HepG2 (cell line): ENCODE data around the gene CCDC57. TPM values are rescaled to one million over a fixed set of nuclear protein-coding genes. Genes with fewer than 3 reads are reported as not detected.
A peak's percentile ranks its signal among the peaks of the same experiment; 100 is the strongest.

Experiments used
- DMAP1 ChIP-seq: IDR thresholded peaks from 2 replicates; pipeline ENCODE4 v1.6.1; 2016
- KDM4B ChIP-seq: sonication (generic); formaldehyde crosslinking; IDR thresholded peaks from 2 replicates; pipeline ENCODE4 v1.4.0; 2020; ENCODE audit warnings: missing genetic modification reagents
- KLF12 ChIP-seq: sonication (generic); formaldehyde crosslinking; IDR thresholded peaks from 2 replicates; pipeline ENCODE4 v1.4.0; 2020; ENCODE audit warnings: missing genetic modification reagents, borderline replicate concordance
- KLF15 ChIP-seq: sonication (generic); formaldehyde crosslinking; IDR thresholded peaks from 2 replicates; pipeline ENCODE4 v1.8.1; 2023; ENCODE audit warnings: borderline replicate concordance, mild to moderate bottlenecking, inconsistent platforms, missing genetic modification reagents, mixed read lengths
- MYNN ChIP-seq: sonication (generic); formaldehyde crosslinking; IDR thresholded peaks from 2 replicates; pipeline ENCODE4 v1.4.0; 2020; ENCODE audit warnings: mild to moderate bottlenecking, low read depth, missing genetic modification reagents
- SNRNP70 ChIP-seq: fragments of 200-400 bp; formaldehyde crosslinking; IDR thresholded peaks from 2 replicates; pipeline ENCODE4 v1.6.1; 2017; ENCODE audit warnings: mild to moderate bottlenecking, low read depth, low read length, moderate library complexity
- STAT5B ChIP-seq: sonication (generic); formaldehyde crosslinking; IDR thresholded peaks from 2 replicates; pipeline ENCODE4 v1.4.0; 2020; ENCODE audit warnings: missing genetic modification reagents
- ZFP36 ChIP-seq: fragments of 150-350 bp; IDR thresholded peaks from 2 replicates; pipeline ENCODE4 v1.6.1; 2018; ENCODE audit warnings: borderline replicate concordance, low read length, low read depth; ENCODE audit not compliant: partially characterized antibody
- ZFYVE20 ChIP-seq: sonication (generic); formaldehyde crosslinking; IDR thresholded peaks from 2 replicates; pipeline ENCODE4 v1.8.0; 2023; ENCODE audit warnings: low read depth, mild to moderate bottlenecking, moderate library complexity, missing genetic modification reagents, borderline replicate concordance
- ZNF124 ChIP-seq: sonication (generic); formaldehyde crosslinking; IDR thresholded peaks from 2 replicates; pipeline ENCODE4 v1.4.0; 2020; ENCODE audit warnings: missing genetic modification reagents
- ZNF430 ChIP-seq: sonication (generic); formaldehyde crosslinking; IDR thresholded peaks from 2 replicates; pipeline ENCODE4 v1.9.0; 2021; ENCODE audit warnings: mild to moderate bottlenecking, missing genetic modification reagents
- ZNF557 ChIP-seq: sonication (generic); formaldehyde crosslinking; IDR thresholded peaks from 2 replicates; pipeline ENCODE4 v1.4.0; 2020; ENCODE audit warnings: missing genetic modification reagents
- ZNF749 ChIP-seq: sonication (generic); formaldehyde crosslinking; IDR thresholded peaks from 2 replicates; pipeline ENCODE4 v1.8.0; 2022; ENCODE audit warnings: mild to moderate bottlenecking, missing genetic modification reagents, moderate library complexity, borderline replicate concordance
- ZNF879 ChIP-seq: sonication (generic); formaldehyde crosslinking; IDR thresholded peaks from 2 replicates; pipeline ENCODE4 v1.8.1; 2023; ENCODE audit warnings: missing genetic modification reagents
- ZZZ3 ChIP-seq: sonication (generic); formaldehyde crosslinking; IDR thresholded peaks from 2 replicates; pipeline ENCODE4 v1.4.0; 2020; ENCODE audit warnings: missing genetic modification reagents, mild to moderate bottlenecking, borderline replicate concordance
- polyA plus RNA-seq, 8 experiments: library from polyadenylated mRNA; depleted of rRNA in 3 of 8; stranded (reverse) in 7 of 8; unstranded in 1 of 8; fragments of >200 nt; fragmentation: Illumina TruSeq in 4 of 8; extraction: Trizol in 4 of 8; gene quantifications; 2 replicates each; pipeline versions ENCODE4 v1.2.1 to v1.2.3, GENCODE V29; 2011 to 2016; ENCODE audit warnings: low read depth in 4 of 8, missing spikeins in 1 of 8, mixed read lengths in 1 of 8; ENCODE audit not compliant: insufficient read depth in 1 of 8
- total RNA-seq, 5 experiments: library from RNA; depleted of rRNA; stranded (reverse); fragments of >200 nt; fragmentation: Illumina TruSeq; extraction: Trizol; gene quantifications; 2 replicates each; pipeline ENCODE4 v1.2.3, GENCODE V29; 2016; ENCODE audit warnings: low read depth in 1 of 5
- TF ChIP-seq, protein P1 (sequence below): sonication (generic); formaldehyde crosslinking; IDR thresholded peaks from 2 replicates; pipeline ENCODE4 v1.4.0; 2020; ENCODE audit warnings: missing genetic modification reagents
- TF ChIP-seq, protein P2 (sequence below): IDR thresholded peaks from 2 replicates; pipeline ENCODE4 v1.6.1; 2018; ENCODE audit warnings: missing genetic modification reagents, mild to moderate bottlenecking, missing compliant biosample characterization
- TF ChIP-seq, protein P3 (sequence below): sonication (generic); formaldehyde crosslinking; IDR thresholded peaks from 2 replicates; pipeline ENCODE4 v1.8.1; 2023; ENCODE audit warnings: mild to moderate bottlenecking, missing genetic modification reagents
- TF ChIP-seq, protein P4 (sequence below): sonication (generic); formaldehyde crosslinking; IDR thresholded peaks from 2 replicates; pipeline ENCODE4 v1.4.0; 2020; ENCODE audit warnings: missing genetic modification reagents, low read depth, mild to moderate bottlenecking, borderline replicate concordance

The CCDC57 gene
- total and polyA plus RNA-seq, 2 of the 13 experiments (the other 11 are each of a cell fraction or from before 2014, with no cell fraction given): 59.3 to 59.9 TPM

DNA sequence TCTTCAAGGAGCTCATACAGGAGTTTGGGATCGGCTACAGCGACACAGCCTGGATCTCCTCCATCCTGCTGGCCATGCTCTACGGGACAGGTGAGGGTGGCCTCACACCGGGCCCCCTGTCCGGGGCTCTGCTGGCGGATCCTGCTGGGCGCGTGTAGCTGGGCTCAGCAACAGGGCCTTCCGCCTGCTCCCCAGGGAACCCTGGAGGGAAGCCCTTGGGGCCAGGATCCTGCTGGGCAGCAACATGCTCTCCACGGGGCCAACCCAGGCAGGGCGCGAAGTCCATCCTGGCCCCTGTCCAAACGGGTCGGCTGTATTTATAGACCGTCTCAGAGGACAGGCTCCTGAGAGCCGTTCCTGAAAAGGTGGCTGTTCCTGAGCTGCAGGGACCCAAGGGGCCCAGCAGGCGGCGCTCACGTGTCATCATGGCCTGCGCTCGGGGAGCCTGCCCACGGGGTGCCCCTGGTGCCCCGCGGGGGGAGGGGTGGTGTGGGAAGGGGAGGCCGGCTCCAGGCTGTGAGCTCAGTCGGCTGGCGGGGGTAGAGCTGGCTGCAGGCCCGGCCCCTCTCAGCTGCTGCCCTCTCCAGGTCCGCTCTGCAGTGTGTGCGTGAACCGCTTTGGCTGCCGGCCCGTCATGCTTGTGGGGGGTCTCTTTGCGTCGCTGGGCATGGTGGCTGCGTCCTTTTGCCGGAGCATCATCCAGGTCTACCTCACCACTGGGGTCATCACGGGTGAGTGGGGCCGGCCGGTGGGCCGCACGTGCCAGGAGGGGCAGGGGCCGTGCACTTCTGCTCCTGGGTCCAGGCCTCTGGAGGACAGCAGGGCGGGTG lies 23.7 kb upstream of the CCDC57 start (continued):
- TF ChIP-seq, protein P1, sequence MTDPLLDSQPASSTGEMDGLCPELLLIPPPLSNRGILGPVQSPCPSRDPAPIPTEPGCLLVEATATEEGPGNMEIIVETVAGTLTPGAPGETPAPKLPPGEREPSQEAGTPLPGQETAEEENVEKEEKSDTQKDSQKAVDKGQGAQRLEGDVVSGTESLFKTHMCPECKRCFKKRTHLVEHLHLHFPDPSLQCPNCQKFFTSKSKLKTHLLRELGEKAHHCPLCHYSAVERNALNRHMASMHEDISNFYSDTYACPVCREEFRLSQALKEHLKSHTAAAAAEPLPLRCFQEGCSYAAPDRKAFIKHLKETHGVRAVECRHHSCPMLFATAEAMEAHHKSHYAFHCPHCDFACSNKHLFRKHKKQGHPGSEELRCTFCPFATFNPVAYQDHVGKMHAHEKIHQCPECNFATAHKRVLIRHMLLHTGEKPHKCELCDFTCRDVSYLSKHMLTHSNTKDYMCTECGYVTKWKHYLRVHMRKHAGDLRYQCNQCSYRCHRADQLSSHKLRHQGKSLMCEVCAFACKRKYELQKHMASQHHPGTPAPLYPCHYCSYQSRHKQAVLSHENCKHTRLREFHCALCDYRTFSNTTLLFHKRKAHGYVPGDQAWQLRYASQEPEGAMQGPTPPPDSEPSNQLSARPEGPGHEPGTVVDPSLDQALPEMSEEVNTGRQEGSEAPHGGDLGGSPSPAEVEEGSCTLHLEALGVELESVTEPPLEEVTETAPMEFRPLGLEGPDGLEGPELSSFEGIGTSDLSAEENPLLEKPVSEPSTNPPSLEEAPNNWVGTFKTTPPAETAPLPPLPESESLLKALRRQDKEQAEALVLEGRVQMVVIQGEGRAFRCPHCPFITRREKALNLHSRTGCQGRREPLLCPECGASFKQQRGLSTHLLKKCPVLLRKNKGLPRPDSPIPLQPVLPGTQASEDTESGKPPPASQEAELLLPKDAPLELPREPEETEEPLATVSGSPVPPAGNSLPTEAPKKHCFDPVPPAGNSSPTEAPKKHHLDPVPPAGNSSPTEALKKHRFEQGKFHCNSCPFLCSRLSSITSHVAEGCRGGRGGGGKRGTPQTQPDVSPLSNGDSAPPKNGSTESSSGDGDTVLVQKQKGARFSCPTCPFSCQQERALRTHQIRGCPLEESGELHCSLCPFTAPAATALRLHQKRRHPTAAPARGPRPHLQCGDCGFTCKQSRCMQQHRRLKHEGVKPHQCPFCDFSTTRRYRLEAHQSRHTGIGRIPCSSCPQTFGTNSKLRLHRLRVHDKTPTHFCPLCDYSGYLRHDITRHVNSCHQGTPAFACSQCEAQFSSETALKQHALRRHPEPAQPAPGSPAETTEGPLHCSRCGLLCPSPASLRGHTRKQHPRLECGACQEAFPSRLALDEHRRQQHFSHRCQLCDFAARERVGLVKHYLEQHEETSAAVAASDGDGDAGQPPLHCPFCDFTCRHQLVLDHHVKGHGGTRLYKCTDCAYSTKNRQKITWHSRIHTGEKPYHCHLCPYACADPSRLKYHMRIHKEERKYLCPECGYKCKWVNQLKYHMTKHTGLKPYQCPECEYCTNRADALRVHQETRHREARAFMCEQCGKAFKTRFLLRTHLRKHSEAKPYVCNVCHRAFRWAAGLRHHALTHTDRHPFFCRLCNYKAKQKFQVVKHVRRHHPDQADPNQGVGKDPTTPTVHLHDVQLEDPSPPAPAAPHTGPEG (CRISPR knock-in tag): peak; percentile 96
- TF ChIP-seq, protein P2, sequence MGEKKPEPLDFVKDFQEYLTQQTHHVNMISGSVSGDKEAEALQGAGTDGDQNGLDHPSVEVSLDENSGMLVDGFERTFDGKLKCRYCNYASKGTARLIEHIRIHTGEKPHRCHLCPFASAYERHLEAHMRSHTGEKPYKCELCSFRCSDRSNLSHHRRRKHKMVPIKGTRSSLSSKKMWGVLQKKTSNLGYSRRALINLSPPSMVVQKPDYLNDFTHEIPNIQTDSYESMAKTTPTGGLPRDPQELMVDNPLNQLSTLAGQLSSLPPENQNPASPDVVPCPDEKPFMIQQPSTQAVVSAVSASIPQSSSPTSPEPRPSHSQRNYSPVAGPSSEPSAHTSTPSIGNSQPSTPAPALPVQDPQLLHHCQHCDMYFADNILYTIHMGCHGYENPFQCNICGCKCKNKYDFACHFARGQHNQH: peak; percentile 96
- TF ChIP-seq ZFP36 (no peak), ZNF557 (0 out of 2 replicates have a peak, but pooled peaks have one; percentile 72), ZZZ3 (CRISPR knock-in tag) (peak; percentile 81; the same call in 1 of the 2 replicates), ZFYVE20 (CRISPR knock-in tag) (peak; percentile 81; the same call in 1 of the 2 replicates), ZNF124 (peak; percentile 92), ZNF749 (CRISPR knock-in tag) (peak; percentile 98), ZNF879 (CRISPR knock-in tag) (peak; percentile 98), KDM4B (CRISPR knock-in tag) (peak; percentile 95), ZNF430 (CRISPR knock-in tag) (peak; percentile 99), STAT5B (peak; percentile 90), KLF12 (peak; percentile 94), MYNN (CRISPR knock-in tag) (peak; percentile 74; the same call in 1 of the 2 replicates), DMAP1 (CRISPR knock-in tag) (peak; percentile 49; the same call in 1 of the 2 replicates), SNRNP70 (no peak), KLF15 (CRISPR knock-in tag) (peak; percentile 97)
- TF ChIP-seq, protein P3, sequence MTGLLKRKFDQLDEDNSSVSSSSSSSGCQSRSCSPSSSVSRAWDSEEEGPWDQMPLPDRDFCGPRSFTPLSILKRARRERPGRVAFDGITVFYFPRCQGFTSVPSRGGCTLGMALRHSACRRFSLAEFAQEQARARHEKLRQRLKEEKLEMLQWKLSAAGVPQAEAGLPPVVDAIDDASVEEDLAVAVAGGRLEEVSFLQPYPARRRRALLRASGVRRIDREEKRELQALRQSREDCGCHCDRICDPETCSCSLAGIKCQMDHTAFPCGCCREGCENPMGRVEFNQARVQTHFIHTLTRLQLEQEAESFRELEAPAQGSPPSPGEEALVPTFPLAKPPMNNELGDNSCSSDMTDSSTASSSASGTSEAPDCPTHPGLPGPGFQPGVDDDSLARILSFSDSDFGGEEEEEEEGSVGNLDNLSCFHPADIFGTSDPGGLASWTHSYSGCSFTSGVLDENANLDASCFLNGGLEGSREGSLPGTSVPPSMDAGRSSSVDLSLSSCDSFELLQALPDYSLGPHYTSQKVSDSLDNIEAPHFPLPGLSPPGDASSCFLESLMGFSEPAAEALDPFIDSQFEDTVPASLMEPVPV (CRISPR knock-in tag): peak; percentile 99
- TF ChIP-seq, protein P4, sequence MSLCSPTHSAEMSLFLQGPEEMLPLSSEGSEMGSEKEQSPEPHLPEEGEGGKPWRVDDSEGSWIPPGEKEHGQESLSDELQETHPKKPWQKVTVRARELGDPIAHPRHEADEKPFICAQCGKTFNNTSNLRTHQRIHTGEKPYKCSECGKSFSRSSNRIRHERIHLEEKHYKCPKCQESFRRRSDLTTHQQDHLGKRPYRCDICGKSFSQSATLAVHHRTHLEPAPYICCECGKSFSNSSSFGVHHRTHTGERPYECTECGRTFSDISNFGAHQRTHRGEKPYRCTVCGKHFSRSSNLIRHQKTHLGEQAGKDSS (CRISPR knock-in tag): peak; percentile 95; the same call in 1 of the 2 replicates
